Measurements from ENCODE around the gene BTBD2.
A peak's percentile ranks its signal among the peaks of the same experiment; 100 is the strongest.

DNA sequence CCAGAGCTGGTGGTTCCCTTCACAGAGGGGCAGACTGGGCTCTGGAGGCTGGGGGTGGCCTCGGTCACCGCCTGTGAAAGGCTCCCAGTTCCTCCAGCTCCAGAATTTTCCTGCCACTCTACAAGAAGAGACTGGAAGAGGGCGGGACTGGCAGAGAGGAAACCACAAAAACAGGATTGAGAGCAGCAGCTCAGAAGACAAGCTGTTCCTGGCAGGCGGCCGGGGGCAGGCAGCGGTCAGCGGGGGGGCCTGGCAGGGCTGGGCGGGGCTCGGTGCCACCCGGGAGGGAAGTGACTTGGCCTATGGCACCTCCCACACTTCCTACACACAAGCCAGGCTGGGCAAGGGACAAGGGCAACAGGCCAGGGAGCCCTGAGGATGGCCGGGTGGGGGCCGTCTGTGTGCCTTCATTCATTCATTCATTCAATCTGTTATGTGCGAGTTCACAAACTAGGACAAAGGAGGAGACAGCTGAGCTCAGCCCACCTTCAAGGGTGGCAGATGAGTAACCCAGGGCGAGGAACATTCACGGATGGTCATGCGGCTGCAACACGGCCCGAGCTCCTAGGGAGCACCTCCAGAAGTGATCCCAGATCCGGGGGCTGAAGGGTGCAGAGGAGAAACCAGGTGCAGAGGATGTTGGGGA lies 16.9 kb upstream of the BTBD2 start:
- TF ChIP-seq, protein P1, sequence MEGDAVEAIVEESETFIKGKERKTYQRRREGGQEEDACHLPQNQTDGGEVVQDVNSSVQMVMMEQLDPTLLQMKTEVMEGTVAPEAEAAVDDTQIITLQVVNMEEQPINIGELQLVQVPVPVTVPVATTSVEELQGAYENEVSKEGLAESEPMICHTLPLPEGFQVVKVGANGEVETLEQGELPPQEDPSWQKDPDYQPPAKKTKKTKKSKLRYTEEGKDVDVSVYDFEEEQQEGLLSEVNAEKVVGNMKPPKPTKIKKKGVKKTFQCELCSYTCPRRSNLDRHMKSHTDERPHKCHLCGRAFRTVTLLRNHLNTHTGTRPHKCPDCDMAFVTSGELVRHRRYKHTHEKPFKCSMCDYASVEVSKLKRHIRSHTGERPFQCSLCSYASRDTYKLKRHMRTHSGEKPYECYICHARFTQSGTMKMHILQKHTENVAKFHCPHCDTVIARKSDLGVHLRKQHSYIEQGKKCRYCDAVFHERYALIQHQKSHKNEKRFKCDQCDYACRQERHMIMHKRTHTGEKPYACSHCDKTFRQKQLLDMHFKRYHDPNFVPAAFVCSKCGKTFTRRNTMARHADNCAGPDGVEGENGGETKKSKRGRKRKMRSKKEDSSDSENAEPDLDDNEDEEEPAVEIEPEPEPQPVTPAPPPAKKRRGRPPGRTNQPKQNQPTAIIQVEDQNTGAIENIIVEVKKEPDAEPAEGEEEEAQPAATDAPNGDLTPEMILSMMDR (IDR thresholded peaks at IDR 0.05 in 4 of 5, conservative IDR thresholded peaks at IDR 0.05 in 1 of 5), result no peak
- TF ChIP-seq POLR2A (IDR thresholded peaks at IDR 0.05), result peak; percentile 46 to 88
